VCaP (cell line): ENCODE results near the gene MTA3.

Experiments
- H3K27ac ChIP-seq: fragments of 450-650 bp; 2 replicates; pipeline ENCODE4 v1.5.1; 2017
- TF ChIP-seq, protein P1 (sequence below): fragments of 450-650 bp; conservative IDR thresholded peaks from 2 replicates; pipeline ENCODE4 v1.5.1; 2017; ENCODE audit warnings: mild to moderate bottlenecking, moderate library complexity

Gene MTA3

DNA sequence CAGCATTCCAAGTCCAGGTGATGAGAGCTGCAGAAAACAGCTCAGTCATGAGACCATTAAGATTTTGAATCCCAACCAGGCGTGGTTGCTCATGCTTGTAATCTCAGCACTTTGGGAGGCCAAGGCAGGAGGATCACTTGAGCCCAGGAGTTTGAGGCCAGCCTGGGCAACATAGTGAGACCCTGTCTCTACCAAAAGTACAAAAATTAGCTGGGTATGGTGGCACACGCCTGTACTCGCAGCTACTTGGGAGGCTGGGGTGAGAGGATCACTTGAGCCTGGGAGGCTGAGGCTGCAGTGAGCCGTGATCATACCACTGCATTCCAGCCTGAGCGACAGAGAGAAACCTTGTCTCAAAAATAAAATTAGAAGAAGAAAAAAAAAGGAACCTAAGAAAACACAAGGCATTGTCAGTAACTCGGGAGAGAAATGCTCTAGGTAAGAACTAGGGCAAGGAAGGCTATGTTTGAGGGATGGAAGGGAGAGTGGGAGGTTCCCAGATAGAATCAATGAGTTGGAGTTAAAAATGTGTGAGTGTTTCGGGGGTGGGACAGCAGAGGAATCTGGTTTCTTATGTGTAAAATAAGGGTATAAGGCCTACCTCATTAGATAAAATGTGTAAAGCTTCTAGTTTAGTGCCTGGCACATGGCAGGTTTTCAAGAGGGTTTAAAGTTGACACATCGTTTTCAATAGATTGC, 23.3 kb upstream of the MTA3 start:
- H3K27ac ChIP-seq, result peak overlapping the region; percentile 78
- TF ChIP-seq, protein P1, sequence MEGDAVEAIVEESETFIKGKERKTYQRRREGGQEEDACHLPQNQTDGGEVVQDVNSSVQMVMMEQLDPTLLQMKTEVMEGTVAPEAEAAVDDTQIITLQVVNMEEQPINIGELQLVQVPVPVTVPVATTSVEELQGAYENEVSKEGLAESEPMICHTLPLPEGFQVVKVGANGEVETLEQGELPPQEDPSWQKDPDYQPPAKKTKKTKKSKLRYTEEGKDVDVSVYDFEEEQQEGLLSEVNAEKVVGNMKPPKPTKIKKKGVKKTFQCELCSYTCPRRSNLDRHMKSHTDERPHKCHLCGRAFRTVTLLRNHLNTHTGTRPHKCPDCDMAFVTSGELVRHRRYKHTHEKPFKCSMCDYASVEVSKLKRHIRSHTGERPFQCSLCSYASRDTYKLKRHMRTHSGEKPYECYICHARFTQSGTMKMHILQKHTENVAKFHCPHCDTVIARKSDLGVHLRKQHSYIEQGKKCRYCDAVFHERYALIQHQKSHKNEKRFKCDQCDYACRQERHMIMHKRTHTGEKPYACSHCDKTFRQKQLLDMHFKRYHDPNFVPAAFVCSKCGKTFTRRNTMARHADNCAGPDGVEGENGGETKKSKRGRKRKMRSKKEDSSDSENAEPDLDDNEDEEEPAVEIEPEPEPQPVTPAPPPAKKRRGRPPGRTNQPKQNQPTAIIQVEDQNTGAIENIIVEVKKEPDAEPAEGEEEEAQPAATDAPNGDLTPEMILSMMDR, result no peak

DNA sequence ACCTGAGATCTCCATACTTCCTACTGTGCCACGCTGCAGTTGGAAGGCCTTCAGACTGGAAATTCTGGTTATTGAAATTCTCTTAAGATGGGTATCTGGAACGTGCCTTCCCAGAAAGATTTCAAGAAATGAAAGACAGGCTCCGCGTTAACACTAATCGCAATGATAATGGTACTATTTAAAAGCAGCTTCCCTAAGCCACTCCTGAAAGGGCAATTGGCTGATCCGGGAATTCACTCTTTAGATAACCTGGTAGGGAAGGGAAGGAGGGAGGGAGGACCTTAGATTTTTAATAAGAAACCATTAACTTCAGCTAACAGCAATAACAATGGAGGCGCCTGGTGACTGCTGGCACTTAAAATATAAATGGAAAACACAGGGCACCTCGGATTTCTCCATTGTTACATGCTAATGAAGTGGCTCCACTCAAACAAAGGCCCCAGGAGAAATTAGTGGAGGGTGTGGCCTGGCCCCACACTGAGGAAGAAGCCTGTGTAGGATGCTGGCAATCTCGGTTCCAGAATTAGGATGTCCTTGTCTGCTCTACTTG, 22.5 kb upstream of the MTA3 start:
- H3K27ac ChIP-seq, result peak overlapping the region; percentile 78
- TF ChIP-seq, protein P1, result no peak

DNA sequence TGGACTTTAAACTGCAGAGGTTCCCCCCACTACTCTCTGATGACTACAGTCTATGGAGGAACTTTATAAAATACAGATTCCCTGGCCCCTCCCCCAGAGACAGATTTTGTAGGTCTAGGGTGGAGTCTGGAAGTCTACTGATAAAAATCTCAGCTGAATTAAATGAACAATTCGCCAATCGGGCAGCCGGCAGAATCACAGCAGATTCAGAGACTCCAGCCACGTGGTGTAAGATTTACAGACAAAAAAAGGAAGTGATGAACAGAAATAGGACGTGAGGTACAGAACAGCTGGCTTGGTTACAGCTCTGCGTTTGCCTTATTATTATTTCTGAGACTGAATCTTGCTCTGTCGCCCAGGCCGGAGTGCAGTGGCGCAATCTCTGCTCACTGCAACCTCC, 21.4 kb upstream of the MTA3 start:
- H3K27ac ChIP-seq, result peak overlapping the region; percentile 78; the same call in 1 of the 2 replicates

DNA sequence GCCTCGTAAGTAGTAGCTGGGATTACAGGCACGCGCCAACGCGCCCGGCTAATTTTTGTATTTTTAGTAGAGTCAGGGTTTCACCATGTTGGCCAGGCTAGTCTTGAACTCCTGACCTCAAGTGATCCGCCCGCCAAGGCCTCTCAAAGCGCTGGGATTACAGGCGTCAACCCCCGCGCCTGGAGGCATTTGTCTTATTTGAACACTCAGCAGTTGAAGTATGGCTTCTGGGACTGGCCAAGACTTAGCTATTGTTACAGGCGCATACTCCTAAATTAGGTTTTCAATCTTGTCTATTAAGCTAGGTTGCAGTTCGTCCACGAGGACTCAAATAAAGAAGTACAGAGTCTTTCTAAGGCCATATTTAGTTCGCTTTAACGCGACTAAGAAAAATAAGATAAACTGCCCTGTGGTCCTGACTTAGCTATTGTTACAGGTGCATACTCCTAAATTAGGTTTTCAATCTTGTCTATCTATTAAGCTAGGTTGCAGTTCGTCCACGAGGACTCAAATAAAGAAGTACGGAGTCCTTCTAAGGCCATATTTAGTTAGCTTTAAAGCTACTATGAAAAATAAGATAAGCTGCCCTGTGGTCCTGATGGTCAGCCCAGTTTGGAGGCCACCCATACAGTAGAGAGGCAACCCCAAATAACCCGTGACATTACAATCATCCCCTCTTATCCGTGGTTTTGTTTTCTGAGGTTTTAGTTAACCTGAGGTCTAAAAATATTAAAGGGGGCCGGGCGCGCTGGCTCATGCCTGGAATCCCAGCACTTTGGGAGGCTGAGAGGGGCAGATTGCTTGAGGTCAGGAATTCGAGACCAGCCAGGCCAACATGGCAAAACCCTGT, 20.8 kb upstream of the MTA3 start:
- TF ChIP-seq, protein P1, result no peak
- no peak overlapping the region; the same call in 1 of the 2 replicates for H3K27ac ChIP-seq

More for the DNA sequence above, 21.4 kb upstream of the MTA3 start:
- TF ChIP-seq, protein P1, result no peak

DNA sequence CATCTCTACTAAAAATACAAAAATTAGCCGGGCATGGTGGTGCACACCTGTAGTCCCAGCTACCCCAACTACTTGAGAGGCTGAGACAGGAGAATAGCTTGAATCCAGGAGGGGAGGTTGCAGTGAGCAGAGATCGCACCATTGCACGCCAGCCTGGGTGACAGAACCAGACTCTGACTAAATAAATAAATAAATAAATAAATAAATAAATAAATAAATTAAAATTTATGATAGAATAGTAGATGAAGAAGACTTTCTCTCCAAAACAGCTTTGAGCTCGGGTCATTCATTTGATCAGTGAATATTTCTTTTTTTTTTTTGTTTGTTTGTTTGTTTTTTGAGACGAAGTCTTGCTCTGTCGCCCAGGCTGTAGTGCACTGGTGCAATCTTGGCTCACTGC, 17.6 kb upstream of the MTA3 start:
- H3K27ac ChIP-seq, result no peak overlapping the region
- TF ChIP-seq, protein P1, result no peak

DNA sequence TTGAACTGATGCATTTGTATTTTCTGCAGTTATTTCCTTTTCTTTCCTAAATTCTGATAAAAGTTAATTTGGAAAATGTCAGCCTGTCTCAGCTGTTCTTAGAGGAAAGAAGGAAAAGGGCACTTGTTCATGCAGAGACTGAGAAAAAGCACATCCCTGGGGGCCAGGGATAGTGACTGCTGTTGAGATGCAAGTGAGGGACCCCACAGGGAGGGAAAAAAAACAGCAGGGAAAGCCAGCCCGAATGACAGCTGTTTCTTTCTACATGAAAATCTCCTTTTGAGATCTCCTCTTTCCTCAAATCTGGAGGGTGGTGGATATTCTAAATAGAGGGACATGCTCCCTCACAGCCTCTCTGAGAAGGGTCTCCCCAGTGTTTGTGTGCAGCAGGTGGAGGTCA, 14.0 kb upstream of the MTA3 start:
- TF ChIP-seq, protein P1, result no peak
- no peak overlapping the region for H3K27ac ChIP-seq

DNA sequence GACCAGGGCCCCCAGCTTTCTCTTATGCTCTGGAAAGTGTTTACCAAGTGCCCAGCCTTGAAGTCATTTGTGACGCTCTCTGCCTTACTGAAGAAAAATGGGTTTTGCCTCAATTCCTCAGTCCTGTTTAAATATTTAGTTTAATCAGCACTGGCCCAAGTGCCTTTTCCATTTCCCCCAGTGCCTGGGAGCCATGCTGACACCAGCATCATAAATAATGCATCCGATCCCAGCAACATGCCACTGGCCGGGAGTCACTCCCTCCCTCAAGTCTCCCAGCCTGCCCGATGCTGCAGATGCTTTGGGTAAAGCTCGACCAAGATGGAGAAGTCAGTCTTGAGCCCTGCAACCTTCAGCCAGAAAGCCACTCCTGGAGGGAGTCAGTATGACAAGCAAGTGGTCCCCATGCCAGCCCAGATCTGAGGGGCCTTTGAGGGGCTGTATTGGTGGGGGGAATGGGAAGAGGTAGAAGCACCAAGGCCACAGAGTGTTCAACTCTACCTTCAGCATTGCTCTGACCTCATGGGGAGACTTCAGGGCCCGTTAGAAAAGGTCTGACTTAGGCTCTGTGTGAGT, 12.0 kb upstream of the MTA3 start:
- TF ChIP-seq, protein P1, result no peak

More for the DNA sequence above, 12.0 kb upstream of the MTA3 start:
- H3K27ac ChIP-seq, result no peak overlapping the region
